ENCODE measurements around the gene PNPLA8. TPM values are rescaled to one million over a fixed set of nuclear protein-coding genes. Genes with fewer than 3 reads are reported as not detected.

Gene PNPLA8
- total RNA-seq, 1 experiment from 2014 or later = 31.3 TPM

DNA sequence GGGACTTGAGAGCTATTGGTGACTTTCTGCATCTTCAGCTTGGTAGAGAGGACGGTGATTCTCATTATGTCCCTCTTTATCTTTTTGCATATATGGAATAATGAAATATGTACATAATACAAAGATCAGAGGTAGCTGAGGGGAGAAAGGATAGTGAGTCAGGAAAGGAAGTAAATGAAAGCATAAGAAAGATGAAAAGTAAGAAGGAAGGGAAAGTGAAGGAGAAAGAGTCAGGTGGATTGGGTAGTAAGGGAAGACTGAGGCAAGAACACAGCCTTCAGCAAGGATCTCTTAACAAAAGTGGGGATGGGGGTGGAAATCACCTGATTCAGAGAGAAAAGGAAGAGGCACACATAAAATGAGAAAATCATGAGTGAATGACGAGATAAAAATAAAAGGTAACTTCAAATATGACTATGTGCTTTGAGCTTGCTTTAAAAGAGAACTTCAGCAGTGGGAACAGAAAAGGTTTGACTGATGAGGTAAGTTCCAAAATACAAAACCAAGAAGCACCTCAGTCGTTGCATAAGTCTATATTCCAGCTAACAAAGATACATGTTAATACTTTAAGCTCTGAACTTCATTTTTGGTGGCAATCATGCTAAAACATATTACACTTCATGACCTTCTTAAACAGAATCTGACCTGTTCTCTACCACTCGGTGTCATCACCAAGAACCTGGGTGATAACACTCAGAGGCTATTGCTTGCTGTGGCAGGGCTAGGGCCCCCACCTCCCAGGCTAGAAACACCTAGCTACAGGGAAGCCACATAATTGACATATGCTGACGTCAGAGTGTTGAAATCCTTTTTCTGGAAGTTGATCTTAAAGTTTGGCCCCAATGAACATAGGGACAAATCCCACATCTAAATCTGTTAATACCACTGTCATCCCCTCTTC, 102.6 kb downstream of the PNPLA8 start:
- Histone ChIP-seq H3K27me3 (ENCODE audit: insufficient read depth, low read depth) (no peaks in the 10 kb centered on the region), H4K20me1 (ENCODE audit: insufficient read depth) (no peaks in the 10 kb centered on the region), H3K27ac (no peak overlapping the region), H3K4me1 (replicated peaks; ENCODE audit: insufficient read depth) (no peaks in the 10 kb centered on the region), H3K4me2 (no peak overlapping the region), H3K79me2 (ENCODE audit: low read depth) (no peaks in the 10 kb centered on the region), H3K9me2 (ENCODE audit: insufficient read depth) (no peaks in the 10 kb centered on the region), H3F3A (ENCODE audit: insufficient read depth, low read depth) (no peaks in the 10 kb centered on the region), H3K36me3 (ENCODE audit: low read depth) (no peaks in the 10 kb centered on the region), H3K9me3 (ENCODE audit: insufficient read depth, low read depth) (no peaks in the 10 kb centered on the region), H2AFZ (no peak overlapping the region), H3K4me3 (no peak overlapping the region)
- DNase-seq = no peak
- intact Hi-C loops (cut with micrococcal nuclease; ENCODE audit: unreplicated experiment) = no loop called here
- ChIA-PET POLR2A (ENCODE audit: unreplicated experiment) (no interaction called here), CTCF (no interaction called here)
- TF ChIP-seq EZH2 (IDR thresholded peaks at IDR 0.05; ENCODE audit: low read depth) = no peak
- TF ChIP-seq, protein P1, sequence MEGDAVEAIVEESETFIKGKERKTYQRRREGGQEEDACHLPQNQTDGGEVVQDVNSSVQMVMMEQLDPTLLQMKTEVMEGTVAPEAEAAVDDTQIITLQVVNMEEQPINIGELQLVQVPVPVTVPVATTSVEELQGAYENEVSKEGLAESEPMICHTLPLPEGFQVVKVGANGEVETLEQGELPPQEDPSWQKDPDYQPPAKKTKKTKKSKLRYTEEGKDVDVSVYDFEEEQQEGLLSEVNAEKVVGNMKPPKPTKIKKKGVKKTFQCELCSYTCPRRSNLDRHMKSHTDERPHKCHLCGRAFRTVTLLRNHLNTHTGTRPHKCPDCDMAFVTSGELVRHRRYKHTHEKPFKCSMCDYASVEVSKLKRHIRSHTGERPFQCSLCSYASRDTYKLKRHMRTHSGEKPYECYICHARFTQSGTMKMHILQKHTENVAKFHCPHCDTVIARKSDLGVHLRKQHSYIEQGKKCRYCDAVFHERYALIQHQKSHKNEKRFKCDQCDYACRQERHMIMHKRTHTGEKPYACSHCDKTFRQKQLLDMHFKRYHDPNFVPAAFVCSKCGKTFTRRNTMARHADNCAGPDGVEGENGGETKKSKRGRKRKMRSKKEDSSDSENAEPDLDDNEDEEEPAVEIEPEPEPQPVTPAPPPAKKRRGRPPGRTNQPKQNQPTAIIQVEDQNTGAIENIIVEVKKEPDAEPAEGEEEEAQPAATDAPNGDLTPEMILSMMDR (conservative IDR thresholded peaks at IDR 0.05) = no peak
- BruUV-seq (replicated peaks) = no TSS peak

DNA sequence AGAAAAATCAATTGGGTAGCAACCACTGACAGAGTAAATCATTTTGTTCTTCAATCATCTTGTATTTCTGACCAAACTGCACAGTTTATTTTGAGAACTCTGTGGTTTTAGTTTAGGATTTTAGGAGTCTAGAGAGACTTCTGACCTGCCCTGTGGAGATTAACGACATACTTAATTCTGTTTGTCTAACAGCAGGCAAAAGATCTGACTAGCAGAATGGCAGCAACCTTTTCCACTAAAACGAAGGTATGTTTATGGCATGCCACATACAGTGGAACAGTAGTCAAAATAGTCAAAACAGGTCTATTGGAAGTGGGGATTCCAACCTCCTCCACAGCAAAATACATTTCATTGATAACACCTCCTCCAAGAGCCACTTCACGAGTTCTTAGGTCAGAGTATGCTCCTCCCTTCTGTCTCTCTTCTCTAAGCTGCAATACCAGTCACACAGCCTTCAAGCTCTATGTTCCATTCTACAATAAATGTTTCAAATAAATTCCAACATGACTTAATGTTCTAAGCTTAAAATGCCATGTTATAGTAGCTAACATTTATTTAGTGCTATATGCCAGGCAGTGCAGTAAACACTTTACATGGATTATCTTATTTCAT, 104.1 kb downstream of the PNPLA8 start:
- Histone ChIP-seq H2AFZ (no peak overlapping the region), H3K4me3 (no peak overlapping the region), H3K27ac (no peak overlapping the region), H3K27me3 (ENCODE audit: insufficient read depth, low read depth) (no peaks in the 10 kb centered on the region), H4K20me1 (ENCODE audit: insufficient read depth) (no peaks in the 10 kb centered on the region), H3K9me2 (ENCODE audit: insufficient read depth) (no peaks in the 10 kb centered on the region), H3K9me3 (ENCODE audit: insufficient read depth, low read depth) (no peaks in the 10 kb centered on the region), H3K79me2 (ENCODE audit: low read depth) (no peaks in the 10 kb centered on the region), H3K4me2 (no peak overlapping the region), H3K36me3 (ENCODE audit: low read depth) (no peaks in the 10 kb centered on the region), H3K4me1 (replicated peaks; ENCODE audit: insufficient read depth) (0 out of 2 replicates have a peak, but pooled peaks cover 3% of the 10 kb centered on the region), H3F3A (ENCODE audit: insufficient read depth, low read depth) (no peaks in the 10 kb centered on the region)
- CTCF ChIA-PET = interaction anchor here (1.2 kb wide), 1 partner anchor 31 kb away, joined by 3 read pairs; no protein-coding TSS in a partner anchor
- POLR2A ChIA-PET (ENCODE audit: unreplicated experiment) = interaction anchor here (0.6 kb wide), 1 partner anchor 182 kb away, joined by 3 read pairs; no protein-coding TSS in a partner anchor
- BruUV-seq (replicated peaks) = no TSS peak
- intact Hi-C loops (cut with micrococcal nuclease; ENCODE audit: unreplicated experiment) = no loop called here
- DNase-seq = no peak
- TF ChIP-seq EZH2 (IDR thresholded peaks at IDR 0.05; ENCODE audit: low read depth) = no peak

Other genes starting within 250 kb of the PNPLA8 start
- 40.3 and 42.6 TPM in 2 replicates for gene NRCAM, start 69.7 kb downstream of the PNPLA8 start, total RNA-seq (2021)
- gene THAP5, start 43.6 kb upstream of the PNPLA8 start, total RNA-seq (2021) = 20.8 and 28.5 TPM in 2 replicates
- gene DNAJB9, start 43.7 kb upstream of the PNPLA8 start, total RNA-seq (2021) = 10.0 and 13.3 TPM in 2 replicates